ENCODE results near the gene PLCB3.
A peak's percentile ranks its signal among the peaks of the same experiment; 100 is the strongest.

PLCB3 gene

GRCh38 chr11:64240435-64241240, 10.7 kb upstream of the PLCB3 start, which contains the start of gene FKBP2:
Gene FKBP2, plus strand, starts transcription at chr11:64241095. Its CDS starts 1,293 bp downstream, at chr11:64242388.
- DNase-seq (ENCODE audit: low read depth): peak; percentile 85
- peak within 1 kb of the TSS; percentile 84 for H3K4me3 ChIP-seq (ENCODE audit: control insufficient read depth, low read depth, low read length)
- TF ChIP-seq CTCF (IDR thresholded peaks at IDR 0.05; ENCODE audit: control insufficient read depth, insufficient read depth, low read depth, low read length, missing control alignments): no peak

- peak; percentile 96 for DNase-seq (ENCODE audit: low read depth)
- TF ChIP-seq CTCF (IDR thresholded peaks at IDR 0.05; ENCODE audit: control insufficient read depth, insufficient read depth, low read depth, low read length, missing control alignments): no peak
- peak overlapping the region; percentile 75 for H3K4me3 ChIP-seq (ENCODE audit: control insufficient read depth, low read depth, low read length)
Measured at GRCh38 chr11:64241241-64241490, 10.2 kb upstream of the PLCB3 start.

GRCh38 chr11:64241491-64242374, 9.6 kb upstream of the PLCB3 start:
- TF ChIP-seq CTCF (IDR thresholded peaks at IDR 0.05; ENCODE audit: control insufficient read depth, insufficient read depth, low read depth, low read length, missing control alignments): no peak
- DNase-seq (ENCODE audit: low read depth): no peak
- peak overlapping the region; percentile 84 for H3K4me3 ChIP-seq (ENCODE audit: control insufficient read depth, low read depth, low read length)

GRCh38 chr11:64243236-64243854, 8.0 kb upstream of the PLCB3 start:
- no peak for DNase-seq (ENCODE audit: low read depth)
- peak overlapping the region; percentile 2; the same call in 1 of the 2 replicates for H3K4me3 ChIP-seq (ENCODE audit: control insufficient read depth, low read depth, low read length)
- TF ChIP-seq CTCF (IDR thresholded peaks at IDR 0.05; ENCODE audit: control insufficient read depth, insufficient read depth, low read depth, low read length, missing control alignments): no peak

GRCh38 chr11:64244107-64244506, 7.2 kb upstream of the PLCB3 start:
- no peak for TF ChIP-seq CTCF (IDR thresholded peaks at IDR 0.05; ENCODE audit: control insufficient read depth, insufficient read depth, low read depth, low read length, missing control alignments)
- no peak for DNase-seq (ENCODE audit: low read depth)
- no peak overlapping the region for H3K4me3 ChIP-seq (ENCODE audit: control insufficient read depth, low read depth, low read length)

- TF ChIP-seq CTCF (IDR thresholded peaks at IDR 0.05; ENCODE audit: control insufficient read depth, insufficient read depth, low read depth, low read length, missing control alignments): no peak
- no peak for DNase-seq (ENCODE audit: low read depth)
- H3K4me3 ChIP-seq (ENCODE audit: control insufficient read depth, low read depth, low read length): peak overlapping the region; percentile 95
Measured at GRCh38 chr11:64244966-64245365, 6.4 kb upstream of the PLCB3 start.
